ENCODE results near the gene ISCU. TPM values are rescaled to one million over a fixed set of nuclear protein-coding genes. Genes with fewer than 3 reads are reported as not detected.

ISCU gene
- total and polyA plus RNA-seq, 9 of the 15 experiments (the other 6 are each of a cell fraction or from before 2014, with no cell fraction given), result 15.9 to 92.5 (median 77.3) TPM

GRCh38 chr12:108594960-108595710, 32.7 kb downstream of the ISCU start (continued):
- TF ChIP-seq U2AF1 (optimal IDR thresholded peaks at IDR 0.05; ENCODE audit: low read depth, low read length) (no peak), TBL1XR1 (IDR thresholded peaks at IDR 0.05; ENCODE audit: low read length in 2 of 2) (no peak)

DNA sequence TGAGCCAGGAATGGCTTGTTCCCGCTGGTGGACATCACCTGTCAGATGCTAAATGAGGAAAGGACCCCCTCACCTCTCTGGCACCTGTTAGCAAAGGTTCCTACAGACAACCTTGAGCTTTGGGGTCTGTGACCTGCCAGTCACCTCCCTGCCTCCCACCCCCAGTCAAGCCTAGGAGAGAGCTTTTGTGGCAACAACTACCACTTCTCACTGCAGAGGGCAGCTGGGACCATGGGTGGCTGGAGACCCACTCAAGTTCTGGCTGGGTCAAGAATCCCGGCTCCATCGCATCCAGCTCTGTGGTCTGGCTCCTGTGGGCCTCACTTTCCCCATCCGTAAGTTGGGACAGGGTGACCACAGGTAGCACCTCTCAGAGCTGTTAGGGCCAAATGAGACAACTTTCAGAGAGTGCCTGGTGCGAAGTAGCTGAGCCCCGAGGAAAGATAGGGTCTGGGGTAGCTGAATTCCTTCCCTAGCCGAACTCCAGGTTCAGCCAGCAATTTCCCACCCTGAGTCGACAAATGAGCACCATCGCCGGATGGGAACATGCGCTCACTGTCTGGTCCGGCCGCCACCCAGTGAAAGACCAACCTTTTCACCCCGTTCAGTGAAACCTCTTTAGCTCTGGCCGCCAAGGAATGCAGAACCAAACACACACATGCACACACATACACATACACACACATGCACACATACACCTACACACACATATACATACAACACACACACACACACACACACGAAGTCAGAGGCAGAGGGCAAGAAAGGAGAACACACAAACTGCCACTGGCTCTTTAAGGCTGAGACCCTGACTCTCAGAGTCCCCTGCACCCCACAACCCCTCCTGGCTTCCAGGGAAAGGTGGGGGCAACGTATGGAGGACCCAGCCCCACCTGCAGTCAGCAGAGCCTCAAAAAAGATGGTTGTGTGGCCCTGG, 33.6 kb downstream of the ISCU start:
- H3K4me2 ChIP-seq (ENCODE audit: insufficient read depth, low read length), result no peak overlapping the region
- peaks cover 6% of the 10 kb centered on the region; the same call in 1 of the 2 replicates for H4K20me1 ChIP-seq (replicated peaks; ENCODE audit: control insufficient read depth, insufficient read depth, low read length)
- no peaks in the 10 kb centered on the region for H3K36me3 ChIP-seq (ENCODE audit: control insufficient read depth, insufficient read depth, low read length)
- no peak overlapping the region for H3K27ac ChIP-seq (ENCODE audit: extremely low read depth, low read depth, low read length)
- H3K9me3 ChIP-seq (replicated peaks; ENCODE audit: control insufficient read depth, insufficient read depth, low read depth, low read length), result no peaks in the 10 kb centered on the region
- no peak overlapping the region for H2AFZ ChIP-seq (ENCODE audit: low read depth, low read length)
- intact Hi-C loops (cut with micrococcal nuclease) (no loop called here), in situ Hi-C loops (cut with MboI) (no loop called here)
- peaks cover 6% of the 10 kb centered on the region for H3K9me1 ChIP-seq (ENCODE audit: control insufficient read depth, insufficient read depth, low read length)
- peaks cover 0 to 28% of the 10 kb centered on the region in 2 experiments; a peak in 3 of 5 replicates for H3K4me1 ChIP-seq (replicated peaks in 1 of 2; ENCODE audit: control insufficient read depth in 2 of 2, insufficient read depth in 2 of 2, low read length in 2 of 2)
- no peak overlapping the region for H3K4me3 ChIP-seq
- WGBS (ENCODE audit: insufficient coverage, low coverage, missing lambda C conversion rate), result 46% methylated on average over 16 of the region's 17 CpGs
- POLR2A ChIA-PET, result interaction anchor here (0.6 to 1.1 kb wide), 4 partner anchors 9 to 1297 kb away, joined by 3 to 6 read pairs (median 4); partner anchors contain the start of gene SART3
- H3K27me3 ChIP-seq (ENCODE audit: control insufficient read depth in 2 of 2, insufficient read depth in 2 of 2, low read length in 2 of 2), result peaks cover 0 to 5% of the 10 kb centered on the region in 2 experiments; a peak in 1 of 5 replicates
- H3K79me2 ChIP-seq (ENCODE audit: control insufficient read depth, insufficient read depth, low read length), result no peaks in the 10 kb centered on the region
- FAIRE-seq, result no peak
- no peak for ATAC-seq
- DNase-seq (ENCODE audit: extremely low read depth in 1 of 4, low spot score in 3 of 4), result no peak
- H3K9ac ChIP-seq (ENCODE audit: insufficient read depth in 1 of 2, low read depth in 2 of 2, low read length in 2 of 2), result peak overlapping the region in 1 of 2 experiments; percentile 64; a peak in 1 of 4 replicates
- no peak for TF ChIP-seq ZNF12 (CRISPR knock-in tag; IDR thresholded peaks at IDR 0.05)
- TF ChIP-seq, protein P1, sequence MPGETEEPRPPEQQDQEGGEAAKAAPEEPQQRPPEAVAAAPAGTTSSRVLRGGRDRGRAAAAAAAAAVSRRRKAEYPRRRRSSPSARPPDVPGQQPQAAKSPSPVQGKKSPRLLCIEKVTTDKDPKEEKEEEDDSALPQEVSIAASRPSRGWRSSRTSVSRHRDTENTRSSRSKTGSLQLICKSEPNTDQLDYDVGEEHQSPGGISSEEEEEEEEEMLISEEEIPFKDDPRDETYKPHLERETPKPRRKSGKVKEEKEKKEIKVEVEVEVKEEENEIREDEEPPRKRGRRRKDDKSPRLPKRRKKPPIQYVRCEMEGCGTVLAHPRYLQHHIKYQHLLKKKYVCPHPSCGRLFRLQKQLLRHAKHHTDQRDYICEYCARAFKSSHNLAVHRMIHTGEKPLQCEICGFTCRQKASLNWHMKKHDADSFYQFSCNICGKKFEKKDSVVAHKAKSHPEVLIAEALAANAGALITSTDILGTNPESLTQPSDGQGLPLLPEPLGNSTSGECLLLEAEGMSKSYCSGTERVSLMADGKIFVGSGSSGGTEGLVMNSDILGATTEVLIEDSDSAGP (CRISPR knock-in tag; IDR thresholded peaks at IDR 0.05), result 0 out of 2 replicates have a peak, but pooled peaks have one; percentile 53
- no peak for TF ChIP-seq MCM5 (IDR thresholded peaks at IDR 0.05; ENCODE audit: low read depth)
- TF ChIP-seq ZNF830 (CRISPR knock-in tag; IDR thresholded peaks at IDR 0.05), result no peak
- TF ChIP-seq ATF4 (CRISPR knock-in tag; IDR thresholded peaks at IDR 0.05), result no peak
- TF ChIP-seq SREBF2 (CRISPR knock-in tag; IDR thresholded peaks at IDR 0.05), result no peak
- TF ChIP-seq GTF2F1 (IDR thresholded peaks at IDR 0.05; ENCODE audit: low read depth, low read length), result no peak
- CTCF ChIA-PET (ENCODE audit: low intra/inter-chr PET ratio), result no interaction called here
- BruUV-seq (replicated peaks), result no TSS peak
